ENCODE measurements around the gene IGFBP7. TPM values are rescaled to one million over a fixed set of nuclear protein-coding genes. Genes with fewer than 3 reads are reported as not detected.
A peak's percentile ranks its signal among the peaks of the same experiment; 100 is the strongest.

IGFBP7 gene
- total RNA-seq, 1 donor from 2014 or later = 4,753 TPM

GRCh38 chr4:57131849-57132742 lies 21.9 kb upstream of the IGFBP7 start:
- DNase-seq (ENCODE audit: low read depth) = peak; percentile 77

GRCh38 chr4:57129477-57129876 lies 19.3 kb upstream of the IGFBP7 start:
- DNase-seq (ENCODE audit: low read depth) = no peak

GRCh38 chr4:57127361-57127760 lies 17.2 kb upstream of the IGFBP7 start:
- no peak for DNase-seq (ENCODE audit: low read depth)

- DNase-seq (ENCODE audit: low read depth) = no peak
Measured at GRCh38 chr4:57125996-57126395, 15.8 kb upstream of the IGFBP7 start.

GRCh38 chr4:57124145-57124544 lies 14.0 kb upstream of the IGFBP7 start:
- no peak for DNase-seq (ENCODE audit: low read depth)

GRCh38 chr4:57122959-57123358 lies 12.8 kb upstream of the IGFBP7 start:
- no peak for DNase-seq (ENCODE audit: low read depth)

- DNase-seq (ENCODE audit: low read depth) = no peak
Measured at GRCh38 chr4:57119054-57119651, 9.0 kb upstream of the IGFBP7 start.

GRCh38 chr4:57117491-57117890 lies 7.3 kb upstream of the IGFBP7 start:
- no peak for DNase-seq (ENCODE audit: low read depth)

- no peak for DNase-seq (ENCODE audit: low read depth)
Measured at GRCh38 chr4:57116245-57116644, 6.1 kb upstream of the IGFBP7 start.

GRCh38 chr4:57114973-57115372 lies 4.8 kb upstream of the IGFBP7 start:
- no peak for DNase-seq (ENCODE audit: low read depth)

GRCh38 chr4:57113870-57114269 lies 3.7 kb upstream of the IGFBP7 start:
- no peak for DNase-seq (ENCODE audit: low read depth)

GRCh38 chr4:57110640-57111511 lies 691 bp upstream of the IGFBP7 start:
- peak; percentile 81 for DNase-seq (ENCODE audit: low read depth)

- DNase-seq (ENCODE audit: low read depth) = no peak
Measured at GRCh38 chr4:57109411-57109846, 756 bp downstream of the IGFBP7 start.

- DNase-seq (ENCODE audit: low read depth) = no peak
Measured at GRCh38 chr4:57106181-57106580, 4.0 kb downstream of the IGFBP7 start.

GRCh38 chr4:57104706-57105560 lies 5.3 kb downstream of the IGFBP7 start:
- peak; percentile 64 for DNase-seq (ENCODE audit: low read depth)

GRCh38 chr4:57103051-57103450 lies 7.1 kb downstream of the IGFBP7 start:
- DNase-seq (ENCODE audit: low read depth) = no peak

GRCh38 chr4:57102050-57102624 lies 8.0 kb downstream of the IGFBP7 start:
- peak; percentile 96 for DNase-seq (ENCODE audit: low read depth)

GRCh38 chr4:57100979-57101651 lies 9.1 kb downstream of the IGFBP7 start:
- DNase-seq (ENCODE audit: low read depth) = peak; percentile 81

- no peak for DNase-seq (ENCODE audit: low read depth)
Measured at GRCh38 chr4:57099363-57099762, 10.8 kb downstream of the IGFBP7 start.

GRCh38 chr4:57098941-57099340 lies 11.2 kb downstream of the IGFBP7 start:
- DNase-seq (ENCODE audit: low read depth) = no peak

All from renal cortical epithelial cell (primary cell).